HEK293 (cell line): ENCODE data around the gene ZNF830.

Source experiments
- CTCF ChIA-PET: fragments of 350-600 bp; formaldehyde crosslinking; extraction: SDS; loops from one replicate; lab custom pipeline; 2021; ENCODE audit warnings: antibody characterized with exemption; lab: Yijun Ruan, JAX
- POLR2A ChIA-PET: fragments of 300-600 bp; formaldehyde crosslinking; extraction: SDS; loops from one replicate; lab custom pipeline; 2020; ENCODE audit warnings: antibody characterized with exemption, inconsistent platforms; lab: Yijun Ruan, JAX
- H3K27ac ChIP-seq: fragments of 200-500 bp; sonication (Bioruptor generic); 2 replicates; pipeline ENCODE4 v1.5.1; 2014; ENCODE audit warnings: low read depth, low read length, control low read depth, inconsistent platforms; ENCODE audit errors: extremely low read depth
- H3K36me3 ChIP-seq, 2 experiments: fragments of 200-500 bp in 1 of 2; sonication (Bioruptor generic) in 1 of 2; 1 replicate in 1 of 2; 2 replicates in 1 of 2; pipeline ENCODE4 v1.5.1; 2014 to 2017; ENCODE audit warnings: inconsistent platforms in 2 of 2, low read length in 2 of 2; ENCODE audit not compliant: control insufficient read depth in 2 of 2, insufficient read depth in 1 of 2
- H3K4me1 ChIP-seq: fragments of 200-500 bp; sonication (Bioruptor generic); 2 replicates; pipeline ENCODE4 v1.5.1; 2014; ENCODE audit warnings: mild to moderate bottlenecking, low read length, inconsistent platforms; ENCODE audit not compliant: control insufficient read depth, insufficient read depth
- H3K4me3 ChIP-seq: 2 replicates; pipeline ENCODE4 v1.5.1; 2011; ENCODE audit warnings: low read depth, mild to moderate bottlenecking, control low read depth, low read length, moderate library complexity
- H3K9me3 ChIP-seq: fragments of 200-500 bp; sonication (Bioruptor generic); 2 replicates; pipeline ENCODE4 v1.5.1; 2014; ENCODE audit warnings: low read depth, low read length, inconsistent platforms; ENCODE audit not compliant: control insufficient read depth, insufficient read depth
- KLF10 ChIP-seq: fragments of 450-650 bp; IDR thresholded peaks from 2 replicates; pipeline ENCODE4 v1.5.1; 2018; ENCODE audit warnings: missing biosample characterization, mild to moderate bottlenecking, missing genetic modification characterization
- KLF8 ChIP-seq: fragments of 450-650 bp; formaldehyde crosslinking; IDR thresholded peaks from 2 replicates; pipeline ENCODE4 v1.5.1; 2016; ENCODE audit warnings: missing biosample characterization, missing genetic modification characterization
- MYNN ChIP-seq: fragments of 450-650 bp; formaldehyde crosslinking; IDR thresholded peaks from 2 replicates; pipeline ENCODE4 v1.5.1; 2016; ENCODE audit warnings: missing biosample characterization, missing genetic modification characterization, borderline replicate concordance
- SETDB1 ChIP-seq: IDR thresholded peaks from one replicate; pipeline ENCODE4 v1.6.1; 2017; ENCODE audit warnings: mild to moderate bottlenecking, low read length, moderate library complexity, mixed read lengths; ENCODE audit not compliant: insufficient read length
- SP7 ChIP-seq: fragments of 450-650 bp; formaldehyde crosslinking; IDR thresholded peaks from 2 replicates; pipeline ENCODE4 v1.5.1; 2016; ENCODE audit warnings: missing biosample characterization, missing genetic modification characterization
- ZFP37 ChIP-seq: fragments of 450-650 bp; formaldehyde crosslinking; IDR thresholded peaks from 2 replicates; pipeline ENCODE4 v1.5.1; 2016; ENCODE audit warnings: missing biosample characterization, missing genetic modification characterization
- ZNF157 ChIP-seq: fragments of 450-650 bp; formaldehyde crosslinking; IDR thresholded peaks from 2 replicates; pipeline ENCODE4 v1.5.1; 2016; ENCODE audit warnings: missing biosample characterization, missing genetic modification characterization
- ZNF223 ChIP-seq: fragments of 450-650 bp; formaldehyde crosslinking; IDR thresholded peaks from 2 replicates; pipeline ENCODE4 v1.5.1; 2016; ENCODE audit warnings: missing biosample characterization, missing genetic modification characterization
- ZNF501 ChIP-seq: fragments of 450-650 bp; formaldehyde crosslinking; IDR thresholded peaks from 2 replicates; pipeline ENCODE4 v1.5.1; 2016; ENCODE audit warnings: missing biosample characterization, missing genetic modification characterization
- TF ChIP-seq, protein P1 (sequence below): fragments of 450-650 bp; formaldehyde crosslinking; IDR thresholded peaks from 2 replicates; pipeline ENCODE4 v1.5.1; 2016; ENCODE audit warnings: missing biosample characterization, missing genetic modification characterization
- TF ChIP-seq, protein P2 (sequence below): fragments of 450-650 bp; formaldehyde crosslinking; IDR thresholded peaks from 2 replicates; pipeline ENCODE4 v1.5.1; 2017; ENCODE audit warnings: missing biosample characterization, missing genetic modification characterization
- TF ChIP-seq, protein P3 (sequence below): fragments of 450-650 bp; IDR thresholded peaks from 2 replicates; pipeline ENCODE4 v1.5.1; 2018; ENCODE audit warnings: missing biosample characterization, missing genetic modification characterization

The ZNF830 gene

DNA sequence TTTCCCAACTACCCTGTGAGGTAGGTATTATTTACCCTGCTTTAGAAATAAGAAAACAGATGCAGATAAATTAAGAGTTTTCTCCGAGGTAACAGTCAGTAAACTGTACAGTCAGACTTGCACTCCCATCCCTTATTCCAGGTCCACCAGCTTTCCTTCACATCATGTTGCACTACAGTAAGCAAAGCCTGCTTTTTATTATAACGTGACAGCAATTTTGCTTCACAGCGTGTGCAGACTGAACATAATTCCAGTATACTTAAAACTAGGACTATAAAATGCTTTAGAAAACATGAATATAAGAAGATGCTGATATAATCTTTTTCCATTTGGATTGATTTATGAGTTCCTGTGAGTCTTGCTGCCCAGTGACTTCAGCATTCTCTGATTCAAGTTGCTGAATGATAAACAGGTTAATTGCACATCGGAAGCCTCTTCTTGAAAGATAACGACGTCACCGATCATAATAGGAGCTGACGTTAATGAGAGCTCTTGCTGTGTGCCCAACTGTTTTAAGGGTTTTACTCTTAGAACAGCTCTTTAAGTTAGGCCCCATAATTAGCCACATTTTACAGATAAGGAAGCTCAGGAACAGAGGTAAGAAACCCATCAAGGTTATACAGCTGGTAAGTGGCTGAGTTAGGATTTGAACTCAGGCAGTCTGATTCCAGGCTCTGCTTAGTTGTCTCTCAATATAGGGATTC, 20.4 kb downstream of the ZNF830 start (continued):
- TF ChIP-seq, protein P1, sequence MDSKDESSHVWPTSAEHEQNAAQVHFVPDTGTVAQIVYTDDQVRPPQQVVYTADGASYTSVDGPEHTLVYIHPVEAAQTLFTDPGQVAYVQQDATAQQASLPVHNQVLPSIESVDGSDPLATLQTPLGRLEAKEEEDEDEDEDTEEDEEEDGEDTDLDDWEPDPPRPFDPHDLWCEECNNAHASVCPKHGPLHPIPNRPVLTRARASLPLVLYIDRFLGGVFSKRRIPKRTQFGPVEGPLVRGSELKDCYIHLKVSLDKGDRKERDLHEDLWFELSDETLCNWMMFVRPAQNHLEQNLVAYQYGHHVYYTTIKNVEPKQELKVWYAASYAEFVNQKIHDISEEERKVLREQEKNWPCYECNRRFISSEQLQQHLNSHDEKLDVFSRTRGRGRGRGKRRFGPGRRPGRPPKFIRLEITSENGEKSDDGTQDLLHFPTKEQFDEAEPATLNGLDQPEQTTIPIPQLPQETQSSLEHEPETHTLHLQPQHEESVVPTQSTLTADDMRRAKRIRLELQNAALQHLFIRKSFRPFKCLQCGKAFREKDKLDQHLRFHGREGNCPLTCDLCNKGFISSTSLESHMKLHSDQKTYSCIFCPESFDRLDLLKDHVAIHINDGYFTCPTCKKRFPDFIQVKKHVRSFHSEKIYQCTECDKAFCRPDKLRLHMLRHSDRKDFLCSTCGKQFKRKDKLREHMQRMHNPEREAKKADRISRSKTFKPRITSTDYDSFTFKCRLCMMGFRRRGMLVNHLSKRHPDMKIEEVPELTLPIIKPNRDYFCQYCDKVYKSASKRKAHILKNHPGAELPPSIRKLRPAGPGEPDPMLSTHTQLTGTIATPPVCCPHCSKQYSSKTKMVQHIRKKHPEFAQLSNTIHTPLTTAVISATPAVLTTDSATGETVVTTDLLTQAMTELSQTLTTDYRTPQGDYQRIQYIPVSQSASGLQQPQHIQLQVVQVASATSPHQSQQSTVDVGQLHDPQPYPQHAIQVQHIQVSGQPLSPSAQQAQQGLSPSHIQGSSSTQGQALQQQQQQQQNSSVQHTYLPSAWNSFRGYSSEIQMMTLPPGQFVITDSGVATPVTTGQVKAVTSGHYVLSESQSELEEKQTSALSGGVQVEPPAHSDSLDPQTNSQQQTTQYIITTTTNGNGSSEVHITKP: no peak
- peak; percentile 96 for TF ChIP-seq KLF10
- TF ChIP-seq, all 188 proteins: peak for 97

DNA sequence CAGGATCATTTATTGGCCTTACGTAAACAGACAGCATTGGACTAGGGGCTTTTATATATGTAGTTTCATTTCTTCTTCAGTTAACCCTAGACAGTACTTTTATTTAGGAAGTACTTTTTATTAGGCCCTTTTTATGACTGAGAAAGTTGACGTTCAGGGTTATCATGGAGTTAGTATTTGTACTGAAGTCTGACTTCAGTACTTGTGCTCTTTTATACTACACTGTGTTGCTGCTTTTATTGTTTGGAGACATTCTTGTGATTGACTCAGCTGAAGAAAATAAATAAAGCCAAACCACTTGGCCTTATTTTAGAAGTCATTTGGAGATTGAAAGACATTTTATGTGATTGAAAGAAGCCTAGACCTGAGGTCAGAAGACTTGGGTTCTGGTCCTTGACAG, 25.9 kb downstream of the ZNF830 start:
- ChIA-PET POLR2A (no interaction called here), CTCF (no interaction called here)
- Histone ChIP-seq H3K4me3 (no peak overlapping the region), H3K27ac (no peak overlapping the region), H3K4me1 (peaks cover 5% of the 10 kb centered on the region), H3K36me3 (peaks cover 71 to 81% of the 10 kb centered on the region in 2 experiments), H3K9me3 (no peaks in the 10 kb centered on the region)
- TF ChIP-seq MYNN (tag by site-specific recombination) (peak; percentile 55; the same call in 1 of the 2 replicates), SETDB1 (no peak), ZNF157 (tag by site-specific recombination) (no peak)
- TF ChIP-seq, protein P2, sequence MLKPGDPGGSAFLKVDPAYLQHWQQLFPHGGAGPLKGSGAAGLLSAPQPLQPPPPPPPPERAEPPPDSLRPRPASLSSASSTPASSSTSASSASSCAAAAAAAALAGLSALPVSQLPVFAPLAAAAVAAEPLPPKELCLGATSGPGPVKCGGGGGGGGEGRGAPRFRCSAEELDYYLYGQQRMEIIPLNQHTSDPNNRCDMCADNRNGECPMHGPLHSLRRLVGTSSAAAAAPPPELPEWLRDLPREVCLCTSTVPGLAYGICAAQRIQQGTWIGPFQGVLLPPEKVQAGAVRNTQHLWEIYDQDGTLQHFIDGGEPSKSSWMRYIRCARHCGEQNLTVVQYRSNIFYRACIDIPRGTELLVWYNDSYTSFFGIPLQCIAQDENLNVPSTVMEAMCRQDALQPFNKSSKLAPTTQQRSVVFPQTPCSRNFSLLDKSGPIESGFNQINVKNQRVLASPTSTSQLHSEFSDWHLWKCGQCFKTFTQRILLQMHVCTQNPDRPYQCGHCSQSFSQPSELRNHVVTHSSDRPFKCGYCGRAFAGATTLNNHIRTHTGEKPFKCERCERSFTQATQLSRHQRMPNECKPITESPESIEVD (tag by site-specific recombination): no peak

DNA sequence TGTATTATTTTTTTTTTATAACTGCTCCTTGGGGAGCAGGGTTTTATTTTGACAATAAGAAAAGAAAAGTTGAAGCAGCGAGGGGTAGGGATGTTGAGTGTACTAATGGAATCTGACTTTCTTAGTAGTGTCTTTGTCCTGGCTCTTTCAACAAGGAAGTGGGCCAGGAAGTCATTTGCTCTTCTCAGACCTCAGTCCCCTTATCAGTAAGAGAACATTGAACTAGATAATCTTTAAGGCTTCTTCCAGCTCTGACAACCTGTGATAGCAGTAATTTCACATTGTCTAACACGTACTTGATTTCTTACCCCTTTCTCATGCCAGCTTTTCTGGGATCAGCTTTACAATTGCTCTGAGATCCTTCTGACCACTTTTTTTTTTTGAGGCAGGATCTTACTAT, 27.3 kb downstream of the ZNF830 start:
- H3K27ac ChIP-seq: no peak overlapping the region
- peaks cover 4% of the 10 kb centered on the region; the same call in 1 of the 2 replicates for H3K4me1 ChIP-seq
- no peak for TF ChIP-seq ZNF223 (tag by site-specific recombination)
- TF ChIP-seq, protein P3, sequence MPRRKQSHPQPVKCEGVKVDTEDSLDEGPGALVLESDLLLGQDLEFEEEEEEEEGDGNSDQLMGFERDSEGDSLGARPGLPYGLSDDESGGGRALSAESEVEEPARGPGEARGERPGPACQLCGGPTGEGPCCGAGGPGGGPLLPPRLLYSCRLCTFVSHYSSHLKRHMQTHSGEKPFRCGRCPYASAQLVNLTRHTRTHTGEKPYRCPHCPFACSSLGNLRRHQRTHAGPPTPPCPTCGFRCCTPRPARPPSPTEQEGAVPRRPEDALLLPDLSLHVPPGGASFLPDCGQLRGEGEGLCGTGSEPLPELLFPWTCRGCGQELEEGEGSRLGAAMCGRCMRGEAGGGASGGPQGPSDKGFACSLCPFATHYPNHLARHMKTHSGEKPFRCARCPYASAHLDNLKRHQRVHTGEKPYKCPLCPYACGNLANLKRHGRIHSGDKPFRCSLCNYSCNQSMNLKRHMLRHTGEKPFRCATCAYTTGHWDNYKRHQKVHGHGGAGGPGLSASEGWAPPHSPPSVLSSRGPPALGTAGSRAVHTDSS (tag by site-specific recombination): no peak
- TF ChIP-seq ZNF501 (tag by site-specific recombination): no peak
- TF ChIP-seq ZFP37 (tag by site-specific recombination): no peak
- H3K9me3 ChIP-seq: no peaks in the 10 kb centered on the region
- peaks cover 63 to 87% of the 10 kb centered on the region in 2 experiments for H3K36me3 ChIP-seq
- H3K4me3 ChIP-seq: no peak overlapping the region
- ChIA-PET CTCF (interaction anchor here (0.7 to 1.1 kb wide), 4 partner anchors 10 to 131 kb away, joined by 4 to 6 read pairs (median 5); partner anchors contain the start of gene RAD51D), POLR2A (interaction anchor here (0.6 kb wide), 1 partner anchor 73 kb away, joined by 3 read pairs; no protein-coding TSS in a partner anchor)

DNA sequence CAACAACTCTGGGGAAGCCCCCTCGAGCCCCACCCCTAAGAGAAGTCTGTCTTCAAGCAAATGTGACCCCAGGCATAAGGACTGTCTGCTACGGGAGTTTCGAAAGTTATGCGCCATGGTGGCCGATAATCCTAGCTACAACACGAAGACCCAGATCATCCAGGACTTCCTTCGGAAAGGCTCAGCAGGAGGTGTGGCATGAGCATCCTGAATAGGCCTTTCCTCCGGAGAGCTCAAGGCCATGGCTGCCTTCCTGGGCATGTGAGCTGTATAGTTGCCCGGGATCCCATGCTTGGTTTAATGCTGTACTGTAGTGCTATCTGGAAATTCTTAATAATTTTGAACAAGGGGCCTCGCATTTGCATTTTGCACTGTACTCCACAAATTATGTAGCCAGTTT, 28.1 kb downstream of the ZNF830 start:
- Histone ChIP-seq H3K27ac (no peak overlapping the region), H3K4me1 (peaks cover 4% of the 10 kb centered on the region; the same call in 1 of the 2 replicates), H3K4me3 (no peak overlapping the region), H3K36me3 (peaks cover 63 to 87% of the 10 kb centered on the region in 2 experiments), H3K9me3 (no peaks in the 10 kb centered on the region)
- TF ChIP-seq KLF8 (tag by site-specific recombination): no peak
- no peak for TF ChIP-seq SP7
- TF ChIP-seq KLF10: no peak
- POLR2A ChIA-PET: interaction anchor here (0.6 kb wide), 1 partner anchor 137 kb away, joined by 8 read pairs; no protein-coding TSS in a partner anchor
- CTCF ChIA-PET: interaction anchor here (1.0 to 1.1 kb wide), 2 partner anchors 100 to 130 kb away, joined by 4 to 6 read pairs; partner anchors contain the start of gene RAD51D
